Cardiac muscle cell (in vitro differentiated cells and primary cell): ENCODE results near the gene ANKK1. TPM values are rescaled to one million over a fixed set of nuclear protein-coding genes. Genes with fewer than 3 reads are reported as not detected.

Source experiments
- DNase-seq, 2 donors: peaks; one replicate each; pipeline versions ENCODE4 v3.0.0 to v3.0.0-alpha.2; 2010 to 2017; ENCODE audit warnings: low read depth in 1 of 2, low spot score in 1 of 2
- H3K27ac ChIP-seq: fragments of 200-600 bp; sonication (generic); 2 replicates; pipeline ENCODE4 v1.5.1; 2016
- H3K27me3 ChIP-seq: fragments of 200-600 bp; sonication (generic); 2 replicates; pipeline ENCODE4 v1.6.0; 2016; ENCODE audit warnings: control low read depth
- H3K36me3 ChIP-seq: fragments of 200-600 bp; sonication (generic); 2 replicates; pipeline ENCODE4 v1.5.1; 2016; ENCODE audit warnings: control low read depth
- H3K4me1 ChIP-seq: fragments of 200-600 bp; sonication (generic); 2 replicates; pipeline ENCODE4 v1.8.1; 2017; ENCODE audit warnings: low read depth, mild to moderate bottlenecking, mixed run types
- H3K4me3 ChIP-seq: fragments of 200-600 bp; sonication (generic); 2 replicates; pipeline ENCODE4 v1.5.1; 2016; ENCODE audit warnings: mild to moderate bottlenecking
- H3K9me3 ChIP-seq: fragments of 200-600 bp; sonication (generic); 2 replicates; pipeline ENCODE4 v1.5.1; 2017; ENCODE audit warnings: low read depth, mild to moderate bottlenecking, control low read depth
- polyA plus RNA-seq: library from polyadenylated mRNA; unstranded; fragments of >200 nt; fragmentation: Nextera tagmentation; extraction: Ambion mirVana; gene quantifications from 2 replicates; pipeline ENCODE4 v1.2.1, GENCODE V29; 2016
- total RNA-seq: library from RNA; depleted of rRNA; stranded (reverse); fragments of >200 nt; gene quantifications from 2 replicates; pipeline ENCODE4 v1.2.3, GENCODE V29; 2016
- TF ChIP-seq, protein P1 (sequence below): IDR thresholded peaks from 2 replicates; pipeline ENCODE4 v1.5.1; 2012; ENCODE audit warnings: low read depth, mild to moderate bottlenecking, low read length

Gene ANKK1
- total and polyA plus RNA-seq, 2 experiments from 2014 or later = 0.09 TPM; not detected in 1

DNA sequence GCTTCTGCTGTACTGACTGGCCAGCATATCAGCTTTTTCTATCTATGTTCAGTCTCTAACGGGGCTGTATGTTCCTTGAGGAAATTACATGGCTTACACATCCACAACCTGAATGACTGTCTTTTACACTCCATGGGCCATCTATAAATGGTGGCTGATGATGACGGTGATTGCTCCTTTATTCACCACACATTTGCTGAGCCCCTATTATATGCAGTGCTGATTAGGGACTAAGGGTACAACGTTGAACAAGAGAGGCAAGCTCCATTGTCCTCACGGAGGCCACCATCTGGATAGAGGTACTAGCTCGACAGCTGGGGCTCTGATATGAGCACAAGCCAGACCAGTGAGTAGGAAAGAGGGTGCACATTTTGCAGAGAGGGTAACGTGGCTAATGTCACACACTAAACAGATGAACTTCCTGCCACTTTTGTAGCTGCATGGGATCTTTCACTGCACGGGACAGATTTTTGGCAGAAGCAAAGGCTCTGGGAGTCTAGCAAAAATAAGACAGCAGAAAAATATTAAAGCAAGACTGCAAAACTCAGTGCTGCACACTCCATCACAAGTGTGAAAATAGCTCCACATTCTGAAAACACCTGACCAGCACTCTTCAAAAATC, 57.0 kb downstream of the ANKK1 start:
- DNase-seq = peak in 1 of 2 donors; percentile 29
- no peaks in the 10 kb centered on the region for H3K9me3 ChIP-seq
- H3K4me1 ChIP-seq = peaks cover 5% of the 10 kb centered on the region
- no peaks in the 10 kb centered on the region for H3K36me3 ChIP-seq
- no peak overlapping the region for H3K27ac ChIP-seq
- H3K27me3 ChIP-seq = no peaks in the 10 kb centered on the region
- TF ChIP-seq, protein P1, sequence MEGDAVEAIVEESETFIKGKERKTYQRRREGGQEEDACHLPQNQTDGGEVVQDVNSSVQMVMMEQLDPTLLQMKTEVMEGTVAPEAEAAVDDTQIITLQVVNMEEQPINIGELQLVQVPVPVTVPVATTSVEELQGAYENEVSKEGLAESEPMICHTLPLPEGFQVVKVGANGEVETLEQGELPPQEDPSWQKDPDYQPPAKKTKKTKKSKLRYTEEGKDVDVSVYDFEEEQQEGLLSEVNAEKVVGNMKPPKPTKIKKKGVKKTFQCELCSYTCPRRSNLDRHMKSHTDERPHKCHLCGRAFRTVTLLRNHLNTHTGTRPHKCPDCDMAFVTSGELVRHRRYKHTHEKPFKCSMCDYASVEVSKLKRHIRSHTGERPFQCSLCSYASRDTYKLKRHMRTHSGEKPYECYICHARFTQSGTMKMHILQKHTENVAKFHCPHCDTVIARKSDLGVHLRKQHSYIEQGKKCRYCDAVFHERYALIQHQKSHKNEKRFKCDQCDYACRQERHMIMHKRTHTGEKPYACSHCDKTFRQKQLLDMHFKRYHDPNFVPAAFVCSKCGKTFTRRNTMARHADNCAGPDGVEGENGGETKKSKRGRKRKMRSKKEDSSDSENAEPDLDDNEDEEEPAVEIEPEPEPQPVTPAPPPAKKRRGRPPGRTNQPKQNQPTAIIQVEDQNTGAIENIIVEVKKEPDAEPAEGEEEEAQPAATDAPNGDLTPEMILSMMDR = no peak
- no peak overlapping the region for H3K4me3 ChIP-seq

DNA sequence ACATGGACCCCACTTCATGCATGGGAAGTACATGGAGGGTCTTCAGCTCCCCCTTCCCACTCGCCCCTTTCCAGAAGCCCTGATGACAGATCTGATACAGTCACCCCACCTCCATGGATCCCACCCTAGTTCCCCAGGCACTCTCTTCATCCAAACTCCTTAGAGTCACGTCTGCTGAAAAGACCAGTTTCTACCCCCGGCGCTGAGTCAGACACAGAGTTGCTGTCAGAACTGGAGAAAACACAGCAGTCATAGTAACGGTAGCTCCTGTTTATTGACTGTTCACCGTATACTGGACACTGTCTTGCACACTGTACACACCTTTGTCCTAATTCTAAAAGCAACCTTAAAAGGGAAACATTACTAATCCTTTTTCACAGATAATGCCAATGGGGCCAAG, 58.5 kb downstream of the ANKK1 start:
- Histone ChIP-seq H3K4me3 (no peak overlapping the region), H3K4me1 (peaks cover 5% of the 10 kb centered on the region), H3K36me3 (no peaks in the 10 kb centered on the region), H3K27ac (no peak overlapping the region), H3K9me3 (no peaks in the 10 kb centered on the region), H3K27me3 (no peaks in the 10 kb centered on the region)
- DNase-seq = peak in 1 of 2 donors; percentile 70
- TF ChIP-seq, protein P1 = no peak

DNA sequence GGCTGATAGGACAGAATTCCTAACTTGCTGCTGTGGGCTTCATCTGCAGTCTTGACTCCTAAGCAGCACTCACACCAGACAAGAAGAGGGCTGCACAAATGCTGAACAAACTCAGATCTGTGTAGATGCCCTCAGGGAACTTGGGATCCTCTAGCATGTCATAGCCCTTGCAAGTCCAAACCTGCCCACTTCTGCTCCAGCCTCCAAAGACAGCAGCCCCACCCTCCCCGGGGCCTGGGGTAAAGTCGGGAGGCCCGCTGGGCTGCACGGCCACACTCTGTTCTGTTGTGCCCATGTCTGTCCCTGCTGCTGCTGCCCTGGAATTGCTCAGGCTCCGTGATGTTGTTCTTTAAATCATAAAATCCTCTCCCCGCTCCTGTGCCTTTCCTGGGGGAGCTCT, 59.4 kb downstream of the ANKK1 start:
- no peak overlapping the region for H3K4me3 ChIP-seq
- H3K4me1 ChIP-seq = peaks cover 10% of the 10 kb centered on the region
- H3K27ac ChIP-seq = no peak overlapping the region
- no peaks in the 10 kb centered on the region for H3K36me3 ChIP-seq
- H3K27me3 ChIP-seq = no peaks in the 10 kb centered on the region
- H3K9me3 ChIP-seq = no peaks in the 10 kb centered on the region
- DNase-seq = no peak
- TF ChIP-seq, protein P1 = no peak

DNA sequence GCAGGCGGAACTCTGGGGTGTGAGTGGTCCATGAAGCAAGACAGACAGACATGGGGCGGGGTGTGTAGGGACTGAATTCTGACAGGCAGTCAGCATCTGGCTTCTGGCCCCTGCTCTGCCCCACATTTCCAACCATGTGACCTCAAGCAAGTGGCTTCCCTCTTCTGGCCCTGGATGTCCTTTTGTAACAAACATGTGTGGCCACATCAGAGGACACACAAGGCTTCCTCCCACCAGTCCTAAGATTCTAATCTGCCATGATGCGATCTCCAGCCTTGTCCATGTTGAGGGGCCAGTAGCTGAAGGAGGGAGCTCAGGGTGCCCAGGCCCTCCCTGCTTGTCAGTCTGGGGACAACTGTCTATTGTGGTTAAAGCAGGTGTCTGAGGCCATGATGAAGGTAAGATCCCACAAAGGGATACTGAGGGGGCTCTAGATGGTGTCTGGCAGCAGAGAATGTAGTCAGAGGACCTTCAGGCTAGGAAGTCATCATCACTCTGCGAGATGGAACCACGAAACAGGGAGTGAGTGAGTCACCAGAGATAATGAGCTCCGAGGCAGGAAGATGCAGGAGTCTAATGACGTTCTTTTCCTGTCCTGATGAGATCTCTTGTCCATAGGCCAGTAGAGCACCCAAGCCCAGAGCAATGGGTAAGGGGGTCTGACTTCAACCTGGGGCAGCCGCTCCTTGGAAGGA, 60.2 kb downstream of the ANKK1 start:
- Histone ChIP-seq H3K27me3 (no peaks in the 10 kb centered on the region), H3K36me3 (no peaks in the 10 kb centered on the region), H3K4me1 (peaks cover 11% of the 10 kb centered on the region), H3K27ac (no peak overlapping the region), H3K4me3 (no peak overlapping the region), H3K9me3 (no peaks in the 10 kb centered on the region)
- DNase-seq = peak in 1 of 2 donors; percentile 86
- TF ChIP-seq, protein P1 = no peak

DNA sequence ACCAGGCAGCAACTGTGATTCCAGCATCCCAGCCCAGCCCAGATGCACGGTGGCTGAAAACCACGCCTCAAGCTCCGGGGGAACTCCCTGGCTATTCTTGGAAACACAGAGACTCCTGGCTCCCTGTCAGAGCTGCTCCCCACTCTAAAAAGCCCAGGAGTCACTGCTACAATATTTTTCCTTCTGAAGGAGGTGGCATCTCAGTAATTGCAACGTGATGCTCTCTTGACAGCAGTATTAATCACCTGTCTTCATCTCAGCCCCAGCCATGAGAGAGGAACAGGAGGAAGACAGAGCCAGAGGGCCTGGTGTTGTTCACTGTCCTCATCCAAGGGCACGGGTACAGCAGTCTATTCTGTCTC, 60.7 kb downstream of the ANKK1 start:
- DNase-seq = no peak
- Histone ChIP-seq H3K27me3 (no peaks in the 10 kb centered on the region), H3K27ac (no peak overlapping the region), H3K4me3 (no peak overlapping the region), H3K9me3 (no peaks in the 10 kb centered on the region), H3K36me3 (no peaks in the 10 kb centered on the region), H3K4me1 (peaks cover 11% of the 10 kb centered on the region)
- TF ChIP-seq, protein P1 = no peak
